ENCODE data around the gene OR10G4. TPM values are rescaled to one million over a fixed set of nuclear protein-coding genes. Genes with fewer than 3 reads are reported as not detected.
"Not testable (repeated sequence)": the region's sequence is repeated elsewhere in the genome, so short reads cannot be mapped to it uniquely, and the experiment has no call there.

The OR10G4 gene
- total RNA-seq, 1 donor from 2014 or later = not detected

GRCh38 chr11:123995119-123995518, 17.7 kb upstream of the OR10G4 start, which contains the start of gene OR10G6:
Gene OR10G6, minus strand, starts transcription at chr11:123995161. Its CDS starts 0 bp downstream, at chr11:123995161.
- no peak for DNase-seq
- Histone ChIP-seq H3K36me3 (no peaks in the 10 kb centered on the region), H3K27ac (replicated peaks) (no peak within 1 kb of the TSS), H3K4me3 (no peak within 1 kb of the TSS), H3K4me1 (no peaks in the 10 kb centered on the region), H3K27me3 (ENCODE audit: low read depth) (no peaks in the 10 kb centered on the region), H3K9me3 (replicated peaks) (no peaks in the 10 kb centered on the region)
- intact Hi-C loops (cut with micrococcal nuclease) = no loop called here
- no peak for TF ChIP-seq CTCF (IDR thresholded peaks at IDR 0.05; ENCODE audit: borderline replicate concordance)

- DNase-seq; H3K27me3 ChIP-seq (ENCODE audit: low read depth); H3K9me3 ChIP-seq (replicated peaks); intact Hi-C loops (cut with micrococcal nuclease); H3K36me3 ChIP-seq; H3K27ac ChIP-seq (replicated peaks); H3K4me1 ChIP-seq; H3K4me3 ChIP-seq: not testable (repeated sequence)
Observed at GRCh38 chr11:124015837-124016236, 3.0 kb downstream of the OR10G4 start.

- Histone ChIP-seq H3K9me3 (replicated peaks) (no peaks in the 10 kb centered on the region), H3K27me3 (ENCODE audit: low read depth) (no peaks in the 10 kb centered on the region), H3K27ac (replicated peaks) (no peak within 1 kb of the TSS), H3K36me3 (no peaks in the 10 kb centered on the region), H3K4me1 (no peaks in the 10 kb centered on the region), H3K4me3 (no peak within 1 kb of the TSS)
- intact Hi-C loops (cut with micrococcal nuclease) = no loop called here
- TF ChIP-seq CTCF (IDR thresholded peaks at IDR 0.05; ENCODE audit: borderline replicate concordance) = no peak
- DNase-seq = no peak
Observed at GRCh38 chr11:124026498-124026897, 13.7 kb downstream of the OR10G4 start, which contains the start of gene OR10G8. Gene OR10G8, plus strand, starts transcription at chr11:124026798. Its CDS starts 2,825 bp downstream, at chr11:124029623.

GRCh38 chr11:124036666-124037065, 23.9 kb downstream of the OR10G4 start:
- H3K27ac ChIP-seq (replicated peaks) = no peak overlapping the region
- TF ChIP-seq CTCF (IDR thresholded peaks at IDR 0.05; ENCODE audit: borderline replicate concordance) = no peak
- no peak overlapping the region for H3K4me3 ChIP-seq
- no peaks in the 10 kb centered on the region for H3K9me3 ChIP-seq (replicated peaks)
- DNase-seq = no peak
- H3K27me3 ChIP-seq (ENCODE audit: low read depth) = no peaks in the 10 kb centered on the region
- intact Hi-C loops (cut with micrococcal nuclease) = no loop called here
- no peaks in the 10 kb centered on the region for H3K36me3 ChIP-seq
- no peaks in the 10 kb centered on the region for H3K4me1 ChIP-seq

- DNase-seq = no peak
- Histone ChIP-seq H3K27me3 (ENCODE audit: low read depth) (no peaks in the 10 kb centered on the region), H3K4me3 (no peak overlapping the region), H3K4me1 (no peaks in the 10 kb centered on the region), H3K27ac (replicated peaks) (no peak overlapping the region), H3K36me3 (no peaks in the 10 kb centered on the region), H3K9me3 (replicated peaks) (no peaks in the 10 kb centered on the region)
- intact Hi-C loops (cut with micrococcal nuclease) = no loop called here
- TF ChIP-seq CTCF (IDR thresholded peaks at IDR 0.05; ENCODE audit: borderline replicate concordance) = no peak
Observed at GRCh38 chr11:124039557-124039956, 26.8 kb downstream of the OR10G4 start.

GRCh38 chr11:124041254-124041653, 28.5 kb downstream of the OR10G4 start, which contains the start of gene OR10G7:
Gene OR10G7, minus strand, starts transcription at chr11:124041325. Its CDS starts 2,324 bp downstream, at chr11:124039001.
- intact Hi-C loops (cut with micrococcal nuclease) = no loop called here
- no peak within 1 kb of the TSS for H3K27ac ChIP-seq (replicated peaks)
- no peak for TF ChIP-seq CTCF (IDR thresholded peaks at IDR 0.05; ENCODE audit: borderline replicate concordance)
- no peak within 1 kb of the TSS for H3K4me3 ChIP-seq
- no peaks in the 10 kb centered on the region for H3K9me3 ChIP-seq (replicated peaks)
- H3K27me3 ChIP-seq (ENCODE audit: low read depth) = no peaks in the 10 kb centered on the region
- H3K36me3 ChIP-seq = no peaks in the 10 kb centered on the region
- no peak for DNase-seq
- no peaks in the 10 kb centered on the region for H3K4me1 ChIP-seq
